ENCODE results near the gene CCDC82.

CCDC82 gene

GRCh38 chr11:96341211-96342013 lies 48.3 kb downstream of the CCDC82 start:
- no peak for DNase-seq (ENCODE audit: extremely low read depth, low read depth)
- TF ChIP-seq, protein P1, sequence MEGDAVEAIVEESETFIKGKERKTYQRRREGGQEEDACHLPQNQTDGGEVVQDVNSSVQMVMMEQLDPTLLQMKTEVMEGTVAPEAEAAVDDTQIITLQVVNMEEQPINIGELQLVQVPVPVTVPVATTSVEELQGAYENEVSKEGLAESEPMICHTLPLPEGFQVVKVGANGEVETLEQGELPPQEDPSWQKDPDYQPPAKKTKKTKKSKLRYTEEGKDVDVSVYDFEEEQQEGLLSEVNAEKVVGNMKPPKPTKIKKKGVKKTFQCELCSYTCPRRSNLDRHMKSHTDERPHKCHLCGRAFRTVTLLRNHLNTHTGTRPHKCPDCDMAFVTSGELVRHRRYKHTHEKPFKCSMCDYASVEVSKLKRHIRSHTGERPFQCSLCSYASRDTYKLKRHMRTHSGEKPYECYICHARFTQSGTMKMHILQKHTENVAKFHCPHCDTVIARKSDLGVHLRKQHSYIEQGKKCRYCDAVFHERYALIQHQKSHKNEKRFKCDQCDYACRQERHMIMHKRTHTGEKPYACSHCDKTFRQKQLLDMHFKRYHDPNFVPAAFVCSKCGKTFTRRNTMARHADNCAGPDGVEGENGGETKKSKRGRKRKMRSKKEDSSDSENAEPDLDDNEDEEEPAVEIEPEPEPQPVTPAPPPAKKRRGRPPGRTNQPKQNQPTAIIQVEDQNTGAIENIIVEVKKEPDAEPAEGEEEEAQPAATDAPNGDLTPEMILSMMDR (IDR thresholded peaks at IDR 0.05; ENCODE audit: low read depth, low read length), result peak; percentile 56

DNA sequence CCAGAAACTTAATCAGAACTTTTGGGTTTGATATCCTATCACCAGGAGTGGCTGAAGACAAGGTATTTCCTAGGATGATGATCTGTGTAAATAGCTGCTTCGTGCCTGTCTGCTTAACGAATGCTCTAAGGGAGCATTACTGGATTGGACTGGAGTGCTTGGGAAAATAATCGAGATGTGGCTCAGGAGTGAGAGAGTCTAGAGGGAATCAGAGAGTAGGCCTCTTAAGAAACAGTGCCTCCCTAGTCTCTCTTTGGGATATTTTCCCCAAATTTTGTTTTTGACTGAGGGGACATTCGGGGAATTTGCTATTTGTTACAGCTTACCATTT lies 49.2 kb downstream of the CCDC82 start:
- TF ChIP-seq, protein P1 (IDR thresholded peaks at IDR 0.05; ENCODE audit: low read depth, low read length), result no peak
- no peak for DNase-seq (ENCODE audit: extremely low read depth, low read depth)

DNA sequence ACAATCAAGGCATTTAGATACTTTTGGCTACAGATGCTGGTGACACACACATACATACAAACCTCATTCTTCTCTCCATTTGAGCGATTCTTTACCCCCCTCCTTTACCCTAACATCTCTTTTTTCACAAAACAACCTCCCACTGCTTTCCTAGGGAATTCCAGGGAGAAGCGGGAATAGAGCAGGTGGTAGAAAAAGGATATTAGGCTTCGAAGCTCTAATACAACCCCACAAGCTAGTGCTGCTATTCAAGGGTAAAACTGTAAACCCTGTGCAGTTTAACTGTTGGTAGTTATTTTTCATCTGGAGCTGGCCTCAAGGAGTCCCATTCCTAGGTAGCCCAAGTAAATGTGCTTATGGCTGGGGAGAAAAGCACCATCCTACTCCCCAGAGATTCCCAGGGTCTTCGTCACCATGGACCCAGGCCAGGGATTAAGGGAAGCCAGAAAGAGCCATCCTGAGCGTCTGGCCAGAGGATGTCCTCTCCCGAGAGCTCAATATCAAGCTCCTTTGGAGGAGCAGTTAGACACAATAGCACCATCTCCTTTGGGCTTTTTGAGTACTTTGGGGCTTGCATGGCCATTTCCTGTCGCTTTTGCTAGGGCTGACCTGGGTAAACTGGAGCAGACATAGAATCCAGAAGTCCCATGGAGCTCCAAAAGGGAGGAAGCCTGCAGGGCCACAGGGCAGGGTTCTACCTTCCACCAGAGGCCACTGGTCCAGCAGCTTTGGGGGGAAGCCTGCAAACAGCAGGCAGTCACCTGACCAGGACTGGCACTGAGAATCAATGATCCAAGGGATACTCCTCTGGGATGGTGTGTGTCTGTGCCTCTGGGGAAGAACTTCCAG lies 49.8 kb downstream of the CCDC82 start:
- TF ChIP-seq, protein P1 (IDR thresholded peaks at IDR 0.05; ENCODE audit: low read depth, low read length), result no peak
- DNase-seq (ENCODE audit: extremely low read depth, low read depth), result no peak

- TF ChIP-seq, protein P1 (IDR thresholded peaks at IDR 0.05; ENCODE audit: low read depth, low read length), result peak; percentile 1; the same call in 1 of the 2 replicates
- DNase-seq (ENCODE audit: extremely low read depth, low read depth), result no peak
Measured at GRCh38 chr11:96338910-96339705, 50.6 kb downstream of the CCDC82 start.

DNA sequence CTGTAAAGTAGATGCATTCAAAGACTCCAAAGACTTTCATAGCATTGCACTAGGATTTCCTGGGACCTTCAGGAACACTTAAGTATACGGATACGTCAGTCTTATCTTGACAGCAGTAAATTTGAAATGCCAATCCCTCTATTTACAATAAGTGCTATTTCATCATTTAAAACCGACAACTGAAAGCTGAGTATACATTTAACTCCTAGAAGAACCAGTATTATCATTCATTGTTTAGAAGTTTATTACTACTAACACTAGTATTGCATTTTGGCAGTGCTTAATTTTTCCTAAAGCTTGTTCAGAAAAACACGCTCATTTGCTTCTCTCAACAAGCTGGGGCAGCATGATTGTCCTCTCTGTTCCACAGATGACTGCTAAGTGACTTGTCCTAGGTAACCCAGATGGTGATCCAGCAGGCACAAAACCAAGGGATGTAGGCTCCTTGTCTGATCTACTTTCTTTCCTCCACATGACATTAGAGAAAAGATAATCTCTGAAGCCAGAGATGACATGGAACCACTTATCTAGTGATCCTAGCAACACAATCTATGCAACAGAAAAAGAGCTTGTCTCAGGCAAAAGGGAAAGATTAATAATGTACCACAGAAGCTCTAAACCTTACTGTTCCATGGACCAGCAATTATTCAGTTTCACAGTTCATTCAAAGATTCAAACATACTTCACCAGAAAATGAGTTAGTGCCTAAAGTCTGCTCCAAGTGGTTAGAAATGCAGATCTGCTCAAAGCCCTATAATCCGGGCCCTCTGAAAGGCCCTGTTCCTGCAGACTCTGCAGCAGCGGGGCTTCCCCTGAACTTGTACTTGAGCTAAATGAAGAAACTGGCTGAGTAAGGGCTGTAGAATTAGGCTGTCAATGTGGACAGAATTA lies 51.9 kb downstream of the CCDC82 start:
- DNase-seq (ENCODE audit: extremely low read depth, low read depth), result no peak

GRCh38 chr11:96335388-96335787 lies 54.3 kb downstream of the CCDC82 start:
- no peak for DNase-seq (ENCODE audit: extremely low read depth, low read depth)
- TF ChIP-seq, protein P1 (IDR thresholded peaks at IDR 0.05; ENCODE audit: low read depth, low read length), result no peak

More for the DNA sequence above, 51.9 kb downstream of the CCDC82 start:
- TF ChIP-seq, protein P1 (IDR thresholded peaks at IDR 0.05; ENCODE audit: low read depth, low read length), result no peak

Data from AG09319 (cell line).